B cell (primary cell): ENCODE measurements around the gene RAP1A.

Experiments
- EZH2 ChIP-seq: IDR thresholded peaks from 2 replicates; pipeline ENCODE4 v1.6.1; 2012; ENCODE audit warnings: borderline replicate concordance, low read depth, mild to moderate bottlenecking, moderate library complexity, low read length; ENCODE audit not compliant: insufficient read depth, poor library complexity, severe bottlenecking
- TF ChIP-seq, protein P1 (sequence below): fragments of 200-600 bp; IDR thresholded peaks from one replicate; pipeline ENCODE4 v1.8.0; 2022; ENCODE audit warnings: antibody characterized with exemption, mild to moderate bottlenecking

DNA sequence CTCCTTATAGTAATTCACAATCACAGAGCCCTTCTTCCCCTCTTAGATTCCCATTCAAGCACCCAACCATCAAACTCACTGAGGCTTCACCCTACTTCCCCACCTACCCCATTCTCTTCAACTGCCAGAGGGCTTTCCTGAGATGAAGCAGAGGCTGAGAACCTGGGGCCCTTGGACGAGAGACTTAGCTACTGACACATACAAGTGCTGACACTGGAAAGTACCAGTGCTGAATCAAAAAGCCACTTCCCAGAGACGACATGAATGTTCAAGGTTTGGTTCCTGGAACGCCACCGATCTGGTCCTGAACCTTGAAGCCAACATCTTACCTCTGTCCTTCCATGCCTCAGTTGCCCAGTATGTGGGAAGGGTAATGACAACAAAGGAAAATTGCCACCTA is 16.6 kb upstream of the RAP1A start:
- TF ChIP-seq, protein P1, sequence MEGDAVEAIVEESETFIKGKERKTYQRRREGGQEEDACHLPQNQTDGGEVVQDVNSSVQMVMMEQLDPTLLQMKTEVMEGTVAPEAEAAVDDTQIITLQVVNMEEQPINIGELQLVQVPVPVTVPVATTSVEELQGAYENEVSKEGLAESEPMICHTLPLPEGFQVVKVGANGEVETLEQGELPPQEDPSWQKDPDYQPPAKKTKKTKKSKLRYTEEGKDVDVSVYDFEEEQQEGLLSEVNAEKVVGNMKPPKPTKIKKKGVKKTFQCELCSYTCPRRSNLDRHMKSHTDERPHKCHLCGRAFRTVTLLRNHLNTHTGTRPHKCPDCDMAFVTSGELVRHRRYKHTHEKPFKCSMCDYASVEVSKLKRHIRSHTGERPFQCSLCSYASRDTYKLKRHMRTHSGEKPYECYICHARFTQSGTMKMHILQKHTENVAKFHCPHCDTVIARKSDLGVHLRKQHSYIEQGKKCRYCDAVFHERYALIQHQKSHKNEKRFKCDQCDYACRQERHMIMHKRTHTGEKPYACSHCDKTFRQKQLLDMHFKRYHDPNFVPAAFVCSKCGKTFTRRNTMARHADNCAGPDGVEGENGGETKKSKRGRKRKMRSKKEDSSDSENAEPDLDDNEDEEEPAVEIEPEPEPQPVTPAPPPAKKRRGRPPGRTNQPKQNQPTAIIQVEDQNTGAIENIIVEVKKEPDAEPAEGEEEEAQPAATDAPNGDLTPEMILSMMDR: no peak
- no peak for TF ChIP-seq EZH2
